GM18505 (cell line): Measurements from ENCODE around the gene MAP2K5.
"Not testable (repeated sequence)": the region's sequence is repeated elsewhere in the genome, so short reads cannot be mapped to it uniquely, and the experiment has no call there.

ENCODE experiments used
- ATAC-seq: cut with Tn5 transposase; IDR thresholded peaks from one replicate; pipeline ENCODE4 v1.9.1; 2021; ENCODE audit not compliant: unreplicated experiment
- POLR2A ChIP-seq: IDR thresholded peaks from 4 replicates; pipeline ENCODE4 v1.6.1; 2011; ENCODE audit warnings: borderline replicate concordance; ENCODE audit not compliant: insufficient read depth, insufficient read length; ENCODE audit errors: extremely low read depth

The MAP2K5 gene

GRCh38 chr15:67652586-67652985, 110.1 kb downstream of the MAP2K5 start:
- ATAC-seq: no peak
- TF ChIP-seq POLR2A: no peak

GRCh38 chr15:67660446-67660845, 117.9 kb downstream of the MAP2K5 start:
- no peak for TF ChIP-seq POLR2A
- ATAC-seq: no peak

- TF ChIP-seq POLR2A: no peak
- ATAC-seq: no peak
These were observed 118.5 kb downstream of the MAP2K5 start for GRCh38 chr15:67660874-67661606.

GRCh38 chr15:67670647-67671305, 128.3 kb downstream of the MAP2K5 start:
- TF ChIP-seq POLR2A: no peak

GRCh38 chr15:67672834-67673233, 130.3 kb downstream of the MAP2K5 start:
- not testable (repeated sequence) for ATAC-seq

More at GRCh38 chr15:67670647-67671305, 128.3 kb downstream of the MAP2K5 start:
- no peak for ATAC-seq

GRCh38 chr15:67674983-67675382, 132.5 kb downstream of the MAP2K5 start:
- no peak for TF ChIP-seq POLR2A
- no peak for ATAC-seq

- no peak for TF ChIP-seq POLR2A
- no peak for ATAC-seq
These were observed 135.6 kb downstream of the MAP2K5 start for GRCh38 chr15:67678089-67678488.

GRCh38 chr15:67678993-67679392, 136.5 kb downstream of the MAP2K5 start:
- TF ChIP-seq POLR2A: no peak
- ATAC-seq: no peak

- no peak for TF ChIP-seq POLR2A
- no peak for ATAC-seq
These were observed 138.1 kb downstream of the MAP2K5 start for GRCh38 chr15:67680641-67681040.

GRCh38 chr15:67685008-67685599, 142.6 kb downstream of the MAP2K5 start:
- TF ChIP-seq POLR2A: no peak
- no peak for ATAC-seq

- ATAC-seq: no peak
- TF ChIP-seq POLR2A: no peak
These were observed 143.2 kb downstream of the MAP2K5 start for GRCh38 chr15:67685716-67686115.

GRCh38 chr15:67690936-67691335, 148.4 kb downstream of the MAP2K5 start:
- no peak for ATAC-seq

GRCh38 chr15:67691450-67691849, 148.9 kb downstream of the MAP2K5 start:
- ATAC-seq: no peak

More at GRCh38 chr15:67690936-67691335, 148.4 kb downstream of the MAP2K5 start:
- no peak for TF ChIP-seq POLR2A

GRCh38 chr15:67692573-67692972, 150.1 kb downstream of the MAP2K5 start:
- no peak for TF ChIP-seq POLR2A
- ATAC-seq: no peak

More at GRCh38 chr15:67691450-67691849, 148.9 kb downstream of the MAP2K5 start:
- TF ChIP-seq POLR2A: no peak
